HG03103 (cell line): ENCODE results near the gene SLX4.
"Not testable (repeated sequence)": the region's sequence is repeated elsewhere in the genome, so short reads cannot be mapped to it uniquely, and the experiment has no call there.

Source experiments
- ATAC-seq: cut with Tn5 transposase; IDR thresholded peaks from one replicate; pipeline ENCODE4 v1.9.1; 2021; ENCODE audit warnings: low read depth; ENCODE audit not compliant: unreplicated experiment

The SLX4 gene

DNA sequence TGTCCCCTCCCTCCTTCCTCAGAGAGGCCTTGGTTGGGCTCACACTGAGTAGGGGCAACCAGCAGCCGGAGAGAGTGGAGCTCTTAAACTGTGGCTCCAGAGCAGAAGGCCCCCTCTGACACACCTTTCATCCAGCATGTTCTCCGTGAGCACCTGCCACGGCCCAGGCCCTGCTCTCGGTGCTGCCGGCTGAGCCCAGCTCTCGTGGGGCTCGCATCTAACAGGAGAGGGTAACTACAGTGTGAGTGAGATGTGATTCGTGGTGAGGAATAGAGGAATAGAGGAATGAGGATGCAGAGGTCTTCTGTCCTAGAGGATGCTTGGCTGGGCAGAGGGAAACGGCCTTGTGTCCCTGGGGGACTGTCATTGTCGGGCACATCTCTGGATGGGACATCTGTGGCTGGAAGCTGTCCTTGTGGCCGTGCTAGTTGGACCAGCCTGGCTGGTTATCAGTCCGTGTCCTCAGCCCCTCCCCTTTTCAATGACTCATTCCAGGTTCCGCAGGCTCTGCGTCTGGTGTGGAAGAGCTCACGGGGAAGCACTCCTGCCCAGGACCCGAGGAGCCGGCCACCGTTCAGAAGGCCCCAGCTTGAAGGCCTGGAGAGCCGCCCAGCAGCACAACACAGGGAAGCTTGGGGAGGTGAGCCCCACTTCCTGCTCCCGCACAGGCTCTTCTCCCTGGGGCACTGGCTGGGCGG is 31.1 kb upstream of the SLX4 start:
- ATAC-seq = no peak

DNA sequence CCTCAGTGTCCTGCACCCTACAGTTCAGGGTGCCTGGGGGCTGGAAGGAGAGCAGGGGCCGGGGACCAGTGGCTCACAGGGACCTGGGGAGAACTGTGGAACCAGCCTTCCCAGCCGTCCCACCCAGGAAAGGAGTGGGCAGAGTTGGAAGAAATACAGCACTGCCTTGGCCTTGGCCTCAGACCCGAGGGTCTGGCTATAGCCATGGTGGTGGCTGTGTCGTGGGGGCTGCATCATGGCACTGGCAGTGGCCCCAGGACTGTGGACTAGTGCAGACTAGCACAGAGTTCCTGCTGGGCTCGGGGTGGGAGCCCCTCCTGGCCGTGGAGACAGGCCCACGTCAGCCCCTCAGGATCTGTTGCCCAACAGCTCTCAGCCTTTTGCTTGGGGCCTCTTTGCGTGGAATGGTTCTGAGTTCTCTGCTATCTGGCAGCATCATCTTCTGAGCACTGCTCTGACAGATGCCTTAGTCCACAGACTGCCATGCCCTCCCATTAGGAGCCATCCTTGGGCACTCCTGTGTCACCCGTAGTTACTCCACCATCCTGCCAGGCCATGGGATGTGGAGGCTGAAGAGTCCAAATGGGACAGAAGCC is 30.5 kb upstream of the SLX4 start:
- no peak for ATAC-seq

DNA sequence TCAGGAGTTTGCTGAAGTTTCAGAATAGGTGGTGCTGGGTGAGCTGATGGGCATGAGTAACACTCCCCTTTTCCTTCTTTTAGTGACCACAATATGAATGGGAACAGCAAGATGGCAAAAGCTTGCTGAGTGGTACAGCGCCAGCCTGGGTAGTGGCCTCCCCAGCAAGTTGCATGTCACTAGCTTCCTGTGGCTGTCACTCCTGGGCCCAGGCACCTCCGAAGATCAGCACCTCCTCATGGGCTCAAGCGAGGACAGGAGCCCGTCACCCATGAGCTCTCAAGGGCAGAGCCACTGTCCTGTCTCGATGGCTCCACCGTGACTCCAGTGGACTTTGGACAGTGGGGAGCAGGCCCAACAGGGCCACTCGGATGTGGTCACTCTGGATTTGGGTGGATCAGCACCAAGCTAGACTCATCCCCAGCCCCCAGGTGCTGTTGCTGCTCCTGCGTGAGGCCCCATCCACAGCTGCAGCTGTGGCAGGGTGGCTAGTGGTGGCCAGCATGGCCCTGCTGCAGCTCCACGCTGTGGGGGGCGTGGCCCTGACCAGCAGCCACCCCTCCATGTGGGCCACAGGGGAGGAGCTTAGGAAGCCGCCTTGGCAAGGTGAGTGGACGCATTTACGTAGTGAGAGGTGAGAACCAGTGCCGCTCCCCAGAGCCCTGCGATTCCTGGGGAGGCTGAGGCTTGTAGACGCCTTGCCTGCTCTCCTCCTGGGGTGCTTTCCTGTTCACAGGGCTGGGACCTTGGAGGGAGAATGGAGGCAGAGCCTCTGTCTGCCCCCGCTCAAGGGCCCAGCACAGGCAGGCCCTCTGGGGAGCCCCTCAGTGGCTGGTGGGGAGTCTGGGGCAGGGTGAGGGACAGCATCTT is 29.5 kb upstream of the SLX4 start:
- no peak for ATAC-seq

DNA sequence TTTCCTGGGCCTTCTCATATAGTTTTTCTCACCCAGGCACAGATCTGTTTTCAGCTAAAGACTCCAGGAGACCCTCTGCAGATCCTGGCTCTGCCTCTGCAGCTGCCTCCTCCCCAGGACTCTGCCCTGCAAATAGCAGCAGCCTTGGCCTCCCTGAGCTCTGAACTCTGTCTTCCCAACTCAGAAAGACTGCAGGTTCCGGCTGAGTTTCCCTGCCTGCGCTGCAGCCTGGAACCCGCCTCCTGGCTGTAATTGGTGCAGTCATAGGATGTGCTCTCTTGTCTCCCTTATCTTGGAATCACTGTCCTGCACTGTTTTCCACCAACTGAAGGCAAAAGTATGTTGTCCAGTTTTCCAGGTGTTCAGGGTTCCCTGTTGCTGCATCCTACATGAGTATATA is 28.8 kb upstream of the SLX4 start:
- ATAC-seq = no peak

DNA sequence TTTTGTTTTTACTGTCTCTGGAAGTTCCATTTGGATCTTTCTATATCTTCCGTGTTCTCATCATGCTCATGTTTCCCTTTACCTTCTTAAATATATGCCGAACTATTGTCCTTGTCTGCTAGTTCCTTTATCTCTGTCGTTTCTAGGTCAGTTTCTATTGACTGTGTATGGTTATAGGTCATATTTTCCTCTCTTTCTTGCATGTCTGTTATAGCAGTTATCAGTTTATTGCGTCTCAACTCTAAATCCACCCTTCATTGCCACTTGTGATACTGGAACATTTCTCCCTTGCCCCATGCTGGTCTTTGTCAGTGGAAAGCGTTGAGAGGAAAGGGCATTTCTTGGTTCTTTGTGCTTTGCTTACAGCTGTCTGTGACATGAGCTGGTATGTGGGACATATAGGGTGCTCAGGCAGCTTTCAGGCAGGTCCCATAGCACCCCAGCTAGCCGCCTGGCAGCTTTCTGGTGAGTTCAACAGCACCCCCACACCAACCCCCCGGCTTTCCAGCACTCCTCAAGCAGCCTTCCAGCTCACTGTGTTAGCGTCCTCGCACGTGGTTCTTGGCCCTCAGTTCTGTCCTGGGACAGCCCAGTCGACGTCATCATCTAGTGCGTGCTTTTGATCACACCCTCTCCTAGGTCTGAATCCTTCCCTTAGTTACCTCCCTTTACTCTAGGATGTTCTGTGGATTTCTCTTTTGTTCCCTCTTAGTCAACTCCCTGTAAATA is 27.7 kb upstream of the SLX4 start:
- ATAC-seq = no peak

DNA sequence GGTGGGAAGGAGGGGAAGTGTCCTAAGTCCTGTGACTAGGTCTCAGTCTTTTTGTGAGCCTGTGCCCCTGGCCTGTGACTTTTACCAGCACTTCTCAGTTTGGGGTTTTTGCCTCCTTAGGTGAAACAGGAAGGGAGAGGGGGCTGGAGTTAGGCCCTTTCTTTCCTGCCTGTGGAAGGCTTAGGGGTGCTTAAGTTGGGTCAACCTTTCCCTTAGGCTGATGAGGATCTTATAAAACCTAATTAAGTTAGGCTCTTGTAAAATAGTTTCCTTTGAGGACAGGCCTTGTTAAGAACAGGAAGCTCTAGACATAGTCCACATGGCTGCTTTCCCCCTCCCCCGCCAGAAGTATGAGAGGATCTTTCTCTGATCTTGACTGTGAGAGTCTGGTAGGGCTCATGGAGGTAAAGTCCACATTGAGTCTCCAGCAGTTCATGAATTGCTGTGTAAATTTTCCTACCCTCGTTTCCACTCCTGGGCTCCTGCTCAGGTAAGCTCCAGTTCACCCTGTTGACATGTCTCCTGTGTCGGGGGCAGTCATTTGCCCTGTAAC is 26.0 kb upstream of the SLX4 start:
- no peak for ATAC-seq

DNA sequence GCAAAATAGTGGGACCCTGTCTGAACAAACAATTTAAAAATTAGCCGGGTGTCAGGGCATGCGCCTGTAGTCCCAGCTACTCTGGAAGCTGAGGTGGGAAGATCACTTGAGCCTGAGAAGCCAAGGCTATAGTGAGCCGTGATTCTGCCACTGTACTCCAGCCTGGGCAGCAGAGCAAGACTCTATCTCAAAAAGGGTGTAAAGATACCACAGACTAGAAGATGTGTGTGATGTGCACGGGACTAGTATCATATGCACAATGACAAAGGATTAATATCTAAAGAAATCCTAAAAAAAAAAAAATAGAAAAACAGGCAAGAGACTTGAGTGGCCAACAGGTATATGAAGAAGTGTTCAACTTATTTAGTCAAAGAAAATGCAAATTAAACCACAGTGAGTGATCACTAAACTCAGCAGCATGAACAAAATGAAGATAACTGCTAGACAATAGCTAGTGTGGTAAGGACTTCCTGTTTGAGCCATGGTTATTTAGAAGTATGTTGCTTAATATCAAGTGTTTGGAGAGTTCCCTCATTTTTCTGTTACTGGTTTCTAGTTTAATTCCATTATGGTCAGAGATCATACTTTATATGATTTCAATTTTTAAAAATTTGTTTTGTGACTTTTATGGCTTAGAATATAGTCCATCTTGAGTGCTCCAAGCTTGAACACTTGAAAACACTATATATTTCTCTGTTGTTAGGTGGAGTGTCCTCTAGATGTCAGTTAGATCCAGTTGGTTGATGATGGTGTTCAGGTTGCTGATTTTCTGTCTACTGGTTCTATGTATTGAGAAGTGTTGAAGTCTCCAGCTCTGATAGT is 14.7 kb upstream of the SLX4 start:
- no peak for ATAC-seq

DNA sequence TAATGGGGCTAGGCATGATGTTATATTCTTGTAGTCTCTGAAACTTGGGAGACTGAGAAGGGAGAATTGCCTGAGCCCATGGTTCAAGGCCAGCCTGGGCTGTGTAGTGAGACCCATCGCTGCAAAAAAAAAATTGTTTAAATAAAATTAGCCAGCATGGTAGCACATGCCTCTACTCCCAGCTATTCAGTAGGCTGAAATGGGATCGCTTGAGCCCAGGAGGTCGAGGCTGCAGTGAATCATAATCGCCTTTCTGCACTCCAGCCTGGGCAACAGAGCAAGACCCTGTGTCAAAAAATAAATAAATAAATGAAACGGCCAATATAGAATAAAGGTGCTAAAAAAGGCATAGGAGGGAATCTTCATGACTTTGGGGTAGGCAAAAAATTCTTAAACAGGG is 13.9 kb upstream of the SLX4 start:
- no peak for ATAC-seq

DNA sequence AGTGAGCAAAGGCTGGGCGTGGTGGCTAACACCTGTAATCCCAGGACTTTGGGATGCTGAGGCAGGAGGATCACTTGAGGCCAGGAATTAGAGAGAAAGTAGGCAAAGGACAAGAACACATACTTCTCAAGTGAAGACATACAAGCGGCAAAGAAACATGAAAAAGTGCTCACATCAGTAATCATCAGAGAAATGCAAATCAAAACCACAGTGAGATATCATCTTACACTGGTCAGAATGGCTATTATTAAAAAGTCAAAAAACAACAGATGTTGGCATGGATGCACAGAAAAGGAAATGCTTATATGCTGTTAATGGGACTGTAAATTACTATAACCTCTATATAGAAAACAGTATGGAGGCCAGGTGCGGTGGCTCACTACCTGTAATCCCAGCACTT is 12.2 kb upstream of the SLX4 start:
- ATAC-seq = no peak

DNA sequence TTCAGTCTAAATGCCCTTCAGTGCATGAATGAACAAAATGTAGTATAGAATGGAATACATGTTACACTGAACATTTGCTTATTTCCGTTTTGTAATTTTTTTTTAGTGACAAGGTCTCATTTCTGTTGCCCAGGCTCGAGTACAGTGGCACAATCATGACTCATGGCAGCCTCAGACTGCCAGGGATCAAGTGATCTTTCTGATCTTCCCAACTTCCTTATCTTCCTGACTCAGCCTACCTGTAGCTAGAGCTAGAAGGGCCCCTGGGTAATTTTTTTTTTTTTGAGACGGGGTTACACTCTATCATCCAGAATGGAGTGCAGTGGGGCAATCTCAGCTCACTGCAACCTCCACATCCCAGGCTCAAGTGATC is 7.3 kb upstream of the SLX4 start:
- ATAC-seq = no peak

DNA sequence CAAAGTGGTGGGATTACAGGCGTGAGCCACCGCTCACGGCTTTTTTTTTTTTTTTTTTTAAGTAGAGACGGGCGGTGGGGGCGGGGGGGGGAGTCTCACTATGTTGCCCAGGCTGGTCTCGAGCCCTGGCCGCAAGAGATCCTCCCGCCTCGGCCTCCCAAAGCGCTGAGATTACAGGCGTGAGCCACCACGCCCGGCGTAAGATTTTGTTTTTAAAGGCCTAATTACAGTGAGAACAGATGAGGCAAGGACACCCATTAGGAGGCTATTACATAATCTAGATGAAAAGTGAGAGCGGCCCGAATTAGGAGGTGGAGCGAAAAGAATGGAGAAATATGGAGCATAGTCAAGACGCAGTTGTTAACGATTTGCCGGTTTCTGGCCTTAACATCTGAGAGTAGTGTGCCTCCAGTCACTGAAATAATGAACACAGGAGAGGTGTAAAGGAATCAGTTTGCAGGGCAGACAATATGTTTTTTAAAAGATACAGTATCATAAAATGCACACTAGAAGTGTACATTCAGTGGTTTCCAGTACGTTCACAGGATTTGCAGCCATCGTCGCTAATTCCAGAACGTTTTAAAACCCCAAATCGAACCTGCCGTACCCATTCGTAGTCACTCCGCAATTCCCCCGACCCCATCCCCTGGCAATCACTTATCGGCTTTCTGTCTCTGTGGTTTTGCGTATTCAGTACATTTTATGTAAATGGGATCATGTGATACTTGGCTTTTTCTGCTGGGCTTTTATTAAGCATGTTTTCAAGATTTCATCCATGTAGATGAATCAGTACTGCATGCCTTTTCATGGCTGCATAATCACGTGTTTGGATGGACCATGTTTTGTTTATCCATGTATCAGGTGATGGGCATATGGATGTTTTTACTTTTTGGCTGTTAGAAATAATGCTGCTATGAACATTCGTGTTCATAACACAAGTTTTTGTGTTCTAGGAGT is 1.4 kb upstream of the SLX4 start:
- ATAC-seq = no peak

DNA sequence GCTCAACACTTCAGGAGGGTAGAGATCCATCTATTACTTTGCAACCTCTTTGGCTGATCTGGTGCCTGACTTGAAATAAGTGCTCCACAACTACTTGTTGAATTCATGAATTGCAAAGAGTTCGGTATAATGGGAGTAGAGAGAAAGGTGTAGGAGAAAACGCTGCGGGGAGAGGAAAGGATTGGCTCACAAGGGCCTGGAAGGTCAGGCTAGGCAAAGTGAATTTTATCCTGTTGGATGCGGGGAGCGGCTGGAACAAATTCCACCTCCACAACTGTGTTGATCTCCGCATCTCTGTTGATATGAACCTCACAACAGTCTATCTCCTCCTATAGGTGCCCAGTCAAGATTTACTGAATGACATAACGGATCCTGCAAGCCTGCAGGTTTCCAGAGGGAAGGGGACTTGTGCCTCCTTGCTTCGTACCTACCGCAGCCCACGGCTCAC is 684 bp downstream of the SLX4 start:
- ATAC-seq = no peak

DNA sequence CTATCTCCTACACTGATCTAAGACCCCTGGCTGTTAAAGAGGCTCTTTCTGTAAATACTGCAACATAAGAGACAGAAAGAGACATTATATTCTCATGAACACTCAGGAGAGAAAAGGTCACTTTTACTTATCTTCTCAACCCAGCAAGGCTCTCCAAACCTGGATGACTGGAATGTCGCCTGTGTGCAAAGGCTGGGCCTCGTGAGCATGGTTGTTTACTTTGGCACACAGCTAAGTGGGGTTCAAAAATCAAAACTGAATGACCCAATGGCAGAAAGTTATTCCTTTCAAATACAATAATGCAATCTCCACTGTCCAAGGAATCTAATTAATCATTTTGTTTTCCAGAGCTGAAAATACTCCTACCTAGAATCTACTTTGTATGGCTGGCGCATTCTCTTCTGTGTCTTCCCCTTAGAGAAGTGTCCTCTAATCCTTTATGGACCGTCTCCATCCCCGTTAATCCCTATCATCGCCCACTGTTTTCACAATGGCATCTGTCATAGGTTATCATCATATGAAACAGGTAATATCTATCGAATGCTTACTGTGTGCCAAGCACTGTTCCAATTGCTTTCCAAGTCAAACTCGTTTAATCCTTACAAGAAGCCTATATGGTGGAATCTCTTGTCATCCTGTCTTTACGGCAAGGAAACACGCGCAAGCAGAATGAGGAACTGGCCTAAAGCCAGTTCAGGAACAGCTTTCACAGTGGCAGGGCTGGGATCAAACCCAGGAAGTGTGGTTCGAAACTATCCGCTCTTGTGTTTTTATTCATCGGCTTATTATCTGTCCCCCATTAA is 1.3 kb downstream of the SLX4 start:
- no peak for ATAC-seq

DNA sequence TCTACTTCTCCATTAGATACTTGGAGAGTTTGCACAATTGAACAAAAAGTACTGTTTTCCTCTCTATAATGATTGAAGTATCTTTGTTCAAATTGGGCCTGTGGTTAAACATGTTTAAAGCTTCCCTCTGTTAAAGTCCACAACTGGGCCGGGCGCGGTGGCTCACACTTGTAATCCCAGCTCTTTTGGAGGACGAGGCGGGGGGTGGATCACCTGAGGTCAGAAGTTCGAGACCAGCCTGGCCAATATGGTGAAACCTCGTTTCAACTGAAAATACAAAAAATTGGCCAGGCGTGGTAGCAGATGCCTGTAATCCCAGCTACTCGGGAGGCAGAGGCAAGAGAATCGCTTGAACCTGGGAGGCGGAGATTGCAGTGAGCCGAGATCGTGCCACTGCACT is 2.4 kb downstream of the SLX4 start:
- not testable (repeated sequence) for ATAC-seq

DNA sequence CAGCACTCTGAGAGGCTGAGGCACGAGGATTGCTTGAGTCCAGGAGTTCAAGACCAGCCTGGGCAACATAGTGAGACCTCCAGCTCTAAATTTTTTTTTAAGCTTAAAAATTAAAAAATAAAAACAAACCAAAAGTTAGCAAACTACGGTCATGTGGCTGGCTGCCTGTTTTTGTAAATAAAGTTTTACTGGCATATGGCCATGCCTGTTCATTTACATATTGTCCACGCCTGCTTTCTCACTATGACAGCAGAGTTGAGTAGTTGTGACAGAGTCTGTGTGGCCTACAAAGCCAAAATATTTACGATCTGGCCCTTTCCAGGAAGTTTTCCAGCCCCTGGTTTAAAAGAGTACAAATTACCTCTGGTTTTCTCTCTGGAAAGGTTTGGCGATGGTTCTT is 3.3 kb downstream of the SLX4 start:
- ATAC-seq = no peak

DNA sequence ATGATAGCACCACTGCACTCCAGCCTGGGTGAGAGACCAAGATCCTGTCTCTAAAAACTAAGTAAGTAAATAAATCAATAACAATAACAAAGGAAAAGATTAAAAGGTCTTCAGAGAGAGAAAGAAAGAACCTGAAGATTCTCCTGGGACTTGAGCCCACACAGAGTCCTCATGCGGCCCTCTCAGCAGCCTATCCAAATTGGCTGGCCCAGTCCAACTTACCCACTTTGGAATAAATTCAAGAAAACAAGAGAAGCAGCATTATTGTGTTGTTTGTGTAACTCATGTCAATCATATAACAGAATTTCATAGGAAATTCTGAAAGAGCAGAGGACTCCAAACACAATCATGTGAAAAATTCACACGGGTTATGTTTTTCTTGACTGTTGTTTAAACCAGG is 3.8 kb downstream of the SLX4 start:
- ATAC-seq = no peak

DNA sequence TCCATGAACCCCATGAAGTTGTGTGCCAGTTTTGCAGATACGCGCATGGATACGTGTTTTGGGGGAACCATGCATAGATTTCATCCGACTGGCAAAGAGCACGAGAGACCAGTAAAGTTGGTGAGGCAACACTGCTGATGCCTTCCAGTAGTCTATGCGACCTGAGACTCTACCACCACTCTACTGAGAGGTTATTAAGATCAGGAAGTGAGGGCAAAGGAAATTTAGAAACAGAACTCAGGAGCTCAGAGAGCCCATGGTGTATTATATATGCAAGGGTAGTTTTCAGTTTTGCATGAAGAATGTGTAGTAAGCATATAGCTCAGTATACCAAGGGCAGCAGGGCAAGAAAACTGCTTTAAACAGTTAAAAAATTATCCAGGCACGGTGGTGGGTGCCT is 4.2 kb downstream of the SLX4 start:
- no peak for ATAC-seq

DNA sequence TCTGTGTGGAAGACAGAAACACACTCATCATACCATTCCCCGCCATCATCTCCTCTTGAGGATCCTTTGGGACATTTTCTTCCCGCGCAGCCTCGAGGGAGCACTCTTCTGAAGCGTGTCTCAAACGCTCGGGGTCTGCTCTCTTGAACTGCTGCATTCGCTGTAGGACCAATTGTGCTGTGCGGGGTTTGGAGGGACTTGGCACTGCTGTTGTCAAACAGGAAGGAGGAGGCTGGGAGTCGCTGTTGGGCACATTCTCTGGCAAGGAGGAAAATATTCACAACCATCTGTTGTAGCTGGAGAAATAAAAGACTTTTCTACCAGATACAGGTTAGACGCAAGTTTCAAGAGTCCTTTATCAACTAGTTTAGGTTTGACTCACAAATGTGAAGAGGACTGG is 5.0 kb downstream of the SLX4 start:
- no peak for ATAC-seq
